Activated effector memory CD4-positive, alpha-beta T cell treated with anti-CD3 and anti-CD28 coated beads, Interleukin-2, amount 50 U/mL, for 16 hours (primary cell): Measurements from ENCODE around the gene NLGN1.

Source experiments
- DNase-seq: peaks from one replicate; pipeline ENCODE4 v3.0.0-alpha.2; 2020

The NLGN1 gene

GRCh38 chr3:173862701-173863100 lies 465.2 kb downstream of the NLGN1 start:
- no peak for DNase-seq

DNA sequence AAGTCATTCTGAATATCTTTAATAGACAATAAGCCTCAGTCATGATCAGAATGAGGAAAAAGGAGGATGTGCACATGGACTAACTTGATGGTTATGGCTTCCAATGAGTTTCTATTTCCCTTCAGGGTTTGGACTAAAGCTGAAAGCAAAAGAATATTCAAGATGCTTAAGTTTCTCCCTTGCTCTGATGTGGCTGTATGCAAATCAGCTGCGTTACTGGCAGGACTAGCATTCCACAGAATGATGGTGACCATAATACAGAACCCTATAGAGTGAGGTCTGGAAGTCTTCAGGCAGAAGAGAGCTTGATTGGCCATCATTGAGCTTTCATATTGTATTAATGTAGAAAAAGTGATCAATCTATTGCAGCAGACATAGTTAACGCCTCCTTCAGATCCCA lies 466.0 kb downstream of the NLGN1 start:
- DNase-seq, result no peak

- no peak for DNase-seq
These were observed 468.5 kb downstream of the NLGN1 start for GRCh38 chr3:173865900-173866498.

DNA sequence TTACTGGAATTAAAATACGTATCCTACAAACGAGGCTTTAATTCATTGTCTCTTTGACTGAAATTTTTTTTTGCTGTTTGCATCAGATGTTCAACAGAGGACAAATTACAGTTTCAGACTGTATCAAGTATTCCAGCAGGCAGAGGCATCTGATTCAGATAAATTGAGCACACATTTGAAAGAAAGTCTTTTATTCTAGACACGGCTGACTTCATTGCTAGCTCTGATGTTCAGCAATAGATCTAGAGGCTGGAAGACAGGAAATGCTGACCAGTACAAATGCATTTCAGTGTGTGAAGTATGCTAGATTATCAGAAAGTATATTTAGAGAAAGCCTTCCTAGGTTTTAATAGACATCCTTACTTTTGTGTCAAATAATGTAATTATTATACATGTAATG lies 472.2 kb downstream of the NLGN1 start:
- no peak for DNase-seq

GRCh38 chr3:173870976-173871375 lies 473.4 kb downstream of the NLGN1 start:
- no peak for DNase-seq

DNA sequence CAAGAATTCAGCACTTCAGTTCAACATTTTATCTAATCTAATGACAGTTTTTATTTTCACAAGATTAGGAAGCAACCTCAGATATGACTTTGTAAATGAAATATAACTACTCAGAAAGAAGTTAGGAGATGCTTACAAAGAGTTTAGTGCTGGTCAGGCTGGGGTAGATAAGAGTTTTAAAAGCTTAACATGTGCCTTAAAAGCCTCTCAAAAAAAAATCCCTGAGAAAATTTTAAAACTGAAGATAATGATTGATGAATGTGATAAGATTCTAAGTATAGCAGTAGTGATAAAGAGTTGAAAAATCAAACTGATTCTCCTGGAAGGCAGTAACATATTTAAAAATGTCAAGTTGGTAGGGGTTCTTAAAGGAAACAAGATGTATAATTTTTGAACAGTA lies 478.2 kb downstream of the NLGN1 start:
- no peak for DNase-seq

- no peak for DNase-seq
These were observed 478.9 kb downstream of the NLGN1 start for GRCh38 chr3:173876476-173876875.

GRCh38 chr3:173887888-173888287 lies 490.3 kb downstream of the NLGN1 start:
- DNase-seq, result no peak

GRCh38 chr3:173889596-173889995 lies 492.1 kb downstream of the NLGN1 start:
- no peak for DNase-seq

- DNase-seq, result no peak
These were observed 492.5 kb downstream of the NLGN1 start for GRCh38 chr3:173890091-173890490.

DNA sequence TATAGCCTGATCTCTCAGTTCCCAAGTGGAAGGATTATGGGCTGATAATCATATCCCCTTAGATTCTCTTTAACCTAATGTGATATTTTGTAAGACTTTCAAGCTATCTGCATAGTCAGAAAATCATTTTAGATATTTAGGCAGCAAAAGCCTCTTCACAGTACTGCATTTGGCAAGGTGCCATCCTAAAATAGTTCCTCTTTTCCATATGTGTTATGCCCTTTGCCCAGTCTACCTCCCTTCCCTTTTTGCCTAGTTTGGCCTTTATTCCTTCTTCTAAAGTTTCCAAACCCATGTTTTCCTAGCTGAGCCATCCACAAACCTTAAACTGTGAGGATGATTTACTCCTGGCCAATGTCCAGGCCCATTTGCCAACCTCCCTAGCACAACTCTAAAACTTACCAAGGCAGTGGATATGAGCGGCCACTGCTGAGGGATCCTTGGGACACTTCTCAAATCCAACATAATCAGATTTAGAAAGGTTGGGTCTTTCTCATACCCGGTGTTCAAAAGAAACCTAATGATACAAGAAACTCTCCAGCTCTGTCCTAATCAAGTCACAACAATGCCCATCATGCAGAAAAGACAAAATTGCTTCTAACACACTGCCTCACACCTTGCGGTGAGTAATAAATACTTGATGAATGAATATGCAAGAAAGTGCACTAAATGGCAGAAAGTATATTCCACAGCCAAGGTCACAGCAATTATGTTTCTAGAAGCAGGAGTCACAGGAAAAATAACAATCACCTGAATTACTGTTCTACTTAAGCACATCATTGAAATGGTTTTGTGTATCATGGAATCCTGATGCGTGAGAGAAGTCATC lies 493.9 kb downstream of the NLGN1 start:
- DNase-seq, result no peak

DNA sequence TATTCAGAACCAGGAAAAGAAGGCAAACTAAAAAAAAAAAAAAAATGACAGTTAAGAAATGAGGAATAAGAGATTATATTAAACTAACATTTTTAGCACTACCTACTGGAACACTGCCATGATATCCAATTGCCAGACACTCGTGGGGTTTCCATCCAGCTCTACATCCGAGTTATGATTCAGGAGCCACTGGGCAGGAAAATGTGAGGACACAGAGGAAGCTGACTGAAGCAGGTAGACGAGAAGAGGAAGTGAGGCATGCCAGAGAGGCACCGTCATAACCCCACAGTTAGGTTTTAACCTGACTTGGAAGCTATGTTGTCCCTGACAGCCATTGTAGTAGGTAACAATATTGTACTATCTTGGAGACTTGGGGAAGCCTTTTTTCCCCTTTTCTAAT lies 495.0 kb downstream of the NLGN1 start:
- no peak for DNase-seq

- no peak for DNase-seq
These were observed 495.5 kb downstream of the NLGN1 start for GRCh38 chr3:173893066-173893465.

DNA sequence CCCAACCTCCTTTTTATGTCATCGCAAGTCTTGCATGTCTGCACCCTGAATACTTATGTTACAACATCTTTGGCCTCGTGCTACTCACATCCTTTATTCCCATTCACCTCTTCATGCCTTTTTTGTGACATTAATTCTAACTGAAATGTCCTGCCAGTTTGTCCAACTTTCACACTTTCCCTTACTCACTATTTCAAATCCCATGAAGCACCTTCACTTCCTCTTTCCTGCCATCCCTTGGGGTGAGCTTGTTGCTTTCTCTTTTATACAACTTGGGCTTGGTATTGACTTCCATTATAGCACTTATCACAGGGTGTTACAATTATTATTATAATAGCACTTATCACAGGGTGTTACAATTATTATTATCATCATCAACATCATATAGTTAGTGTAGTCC lies 496.3 kb downstream of the NLGN1 start:
- DNase-seq, result no peak

- no peak for DNase-seq
These were observed 500.1 kb downstream of the NLGN1 start for GRCh38 chr3:173897631-173898030.

GRCh38 chr3:173901649-173902048 lies 504.1 kb downstream of the NLGN1 start:
- no peak for DNase-seq

- no peak for DNase-seq
These were observed 504.9 kb downstream of the NLGN1 start for GRCh38 chr3:173902401-173902800.

- no peak for DNase-seq
These were observed 505.3 kb downstream of the NLGN1 start for GRCh38 chr3:173902871-173903270.

DNA sequence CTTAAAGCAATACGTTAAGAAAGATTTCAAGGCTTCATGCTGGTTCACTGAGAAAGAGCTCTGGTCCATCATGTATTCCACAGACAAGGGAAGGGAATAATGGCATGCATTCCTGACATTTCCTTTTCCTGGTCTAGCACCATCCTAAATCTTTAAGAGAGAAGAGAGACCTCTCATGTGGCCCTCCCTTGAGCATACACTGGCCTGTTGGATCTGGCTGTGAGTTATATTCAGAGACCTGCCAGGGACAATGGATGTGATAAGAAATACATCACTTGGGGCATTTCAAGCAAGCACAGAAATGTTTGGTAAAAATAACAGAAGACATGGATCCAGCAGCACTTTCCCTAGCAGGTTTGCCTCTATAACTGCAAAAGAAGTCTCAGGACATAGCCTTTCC lies 507.8 kb downstream of the NLGN1 start:
- no peak for DNase-seq

DNA sequence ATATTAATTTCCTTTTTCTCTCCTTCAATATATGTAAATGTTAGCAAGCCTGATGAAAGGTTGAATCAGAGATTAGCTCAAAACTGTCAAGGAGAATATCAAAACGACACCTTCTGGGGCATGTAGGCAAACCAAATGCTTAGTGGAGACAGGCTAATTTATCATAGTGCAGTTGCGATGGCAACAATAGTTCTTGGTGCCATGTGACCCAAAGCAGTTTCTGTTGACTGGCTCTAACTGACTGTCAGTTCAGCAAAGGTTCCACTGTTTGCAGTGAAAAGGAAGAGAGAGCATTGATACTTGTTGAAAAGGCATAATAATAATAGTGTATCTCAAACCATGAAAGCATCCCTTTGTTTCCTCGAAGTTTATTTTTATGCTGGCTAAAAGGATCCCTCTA lies 513.9 kb downstream of the NLGN1 start:
- no peak for DNase-seq

GRCh38 chr3:173912126-173912525 lies 514.6 kb downstream of the NLGN1 start:
- no peak for DNase-seq

DNA sequence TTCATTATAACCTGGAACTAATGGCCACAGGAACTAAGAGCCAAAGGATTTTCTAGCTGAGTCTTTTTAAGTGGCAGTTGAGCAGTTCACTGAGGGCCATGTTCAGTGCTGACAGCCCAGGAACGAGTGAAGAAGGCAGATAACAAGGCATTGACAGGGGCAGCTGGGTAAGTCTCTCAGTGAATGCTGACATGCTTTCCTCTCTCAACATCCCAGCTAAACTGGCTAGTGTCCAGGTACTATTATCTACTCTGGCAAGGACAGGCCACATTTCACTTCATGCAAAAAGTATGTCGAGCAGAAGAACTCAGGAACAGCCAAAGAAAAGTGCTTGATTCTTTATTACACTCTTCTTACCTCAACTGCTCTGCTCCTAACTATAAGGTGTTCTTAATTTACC lies 515.9 kb downstream of the NLGN1 start:
- no peak for DNase-seq

DNA sequence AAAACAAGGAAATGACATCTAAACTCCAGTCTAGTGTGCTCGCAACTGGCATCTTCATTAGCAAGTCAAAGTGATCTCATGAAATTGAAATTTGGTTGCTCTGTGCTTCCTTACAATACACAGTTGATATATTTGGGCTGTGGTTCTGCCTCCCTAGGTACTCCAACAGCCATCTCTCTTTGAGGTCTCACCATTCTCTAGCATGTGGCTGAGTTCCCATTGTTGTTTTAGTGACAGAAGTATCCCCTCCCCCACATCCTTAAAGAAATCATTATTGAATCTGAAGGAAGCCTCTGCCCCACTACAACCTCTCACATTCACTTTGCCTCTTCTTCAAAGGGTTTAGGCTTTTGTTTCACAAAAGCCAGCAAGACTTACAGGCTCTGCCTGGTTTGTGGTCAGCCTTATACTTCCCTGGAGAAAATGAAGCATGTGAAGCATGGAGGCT lies 516.5 kb downstream of the NLGN1 start:
- no peak for DNase-seq

GRCh38 chr3:173916799-173917198 lies 519.3 kb downstream of the NLGN1 start:
- DNase-seq, result no peak

GRCh38 chr3:173920386-173920785 lies 522.8 kb downstream of the NLGN1 start:
- DNase-seq, result no peak
